Tibial nerve (tissue), 4 donors: ENCODE results near the gene SLC30A2.

Experiments
- EP300 ChIP-seq, 2 donors: sonication (generic); formaldehyde crosslinking; IDR thresholded peaks; one replicate each; pipeline ENCODE4 v1.6.1; 2017; ENCODE audit warnings: antibody characterized with exemption in 2 of 2, mild to moderate bottlenecking in 1 of 2
- TF ChIP-seq, protein P1 (sequence below), 5 experiments: fragments of 200-600 bp in 3 of 5; fragments of 450-650 bp in 2 of 5; sonication (generic) in 3 of 5; IDR thresholded peaks; one replicate each; pipeline ENCODE4 v1.5.1; 2016 to 2019; ENCODE audit warnings: antibody characterized with exemption in 5 of 5, mild to moderate bottlenecking in 3 of 5, moderate library complexity in 2 of 5

- TF ChIP-seq, protein P1, sequence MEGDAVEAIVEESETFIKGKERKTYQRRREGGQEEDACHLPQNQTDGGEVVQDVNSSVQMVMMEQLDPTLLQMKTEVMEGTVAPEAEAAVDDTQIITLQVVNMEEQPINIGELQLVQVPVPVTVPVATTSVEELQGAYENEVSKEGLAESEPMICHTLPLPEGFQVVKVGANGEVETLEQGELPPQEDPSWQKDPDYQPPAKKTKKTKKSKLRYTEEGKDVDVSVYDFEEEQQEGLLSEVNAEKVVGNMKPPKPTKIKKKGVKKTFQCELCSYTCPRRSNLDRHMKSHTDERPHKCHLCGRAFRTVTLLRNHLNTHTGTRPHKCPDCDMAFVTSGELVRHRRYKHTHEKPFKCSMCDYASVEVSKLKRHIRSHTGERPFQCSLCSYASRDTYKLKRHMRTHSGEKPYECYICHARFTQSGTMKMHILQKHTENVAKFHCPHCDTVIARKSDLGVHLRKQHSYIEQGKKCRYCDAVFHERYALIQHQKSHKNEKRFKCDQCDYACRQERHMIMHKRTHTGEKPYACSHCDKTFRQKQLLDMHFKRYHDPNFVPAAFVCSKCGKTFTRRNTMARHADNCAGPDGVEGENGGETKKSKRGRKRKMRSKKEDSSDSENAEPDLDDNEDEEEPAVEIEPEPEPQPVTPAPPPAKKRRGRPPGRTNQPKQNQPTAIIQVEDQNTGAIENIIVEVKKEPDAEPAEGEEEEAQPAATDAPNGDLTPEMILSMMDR (IDR thresholded peaks at IDR 0.05) = no peak
- TF ChIP-seq EP300 (IDR thresholded peaks at IDR 0.05) = no peak
Observed at GRCh38 chr1:26082020-26082350, 36.1 kb upstream of the SLC30A2 start.
